Epithelial cell of proximal tubule (primary cell): ENCODE data around the gene ENTR1. TPM values are rescaled to one million over a fixed set of nuclear protein-coding genes. Genes with fewer than 3 reads are reported as not detected.

Source experiments
- DNase-seq: peaks from one replicate; pipeline ENCODE4 v3.0.0-alpha.2; 2011; ENCODE audit warnings: low read depth
- H3K4me3 ChIP-seq: 2 replicates; pipeline ENCODE4 v1.5.1; 2011; ENCODE audit warnings: low read depth, mild to moderate bottlenecking, low read length
- CTCF ChIP-seq: conservative IDR thresholded peaks from 2 replicates; pipeline ENCODE4 v1.5.1; 2012; ENCODE audit warnings: low read depth, mild to moderate bottlenecking, low read length
- total RNA-seq: library from RNA; depleted of rRNA; stranded (reverse); fragments of >200 nt; gene quantifications from 2 replicates; pipeline ENCODE4 v1.2.3, GENCODE V29; 2015

The ENTR1 gene
- total RNA-seq, 1 donor from 2014 or later = 57.5 TPM

GRCh38 chr9:136361047-136361753 lies 49.2 kb downstream of the ENTR1 start:
- no peak overlapping the region for H3K4me3 ChIP-seq
- no peak for DNase-seq
- no peak for TF ChIP-seq CTCF

GRCh38 chr9:136359774-136360718 lies 50.4 kb downstream of the ENTR1 start:
- H3K4me3 ChIP-seq = no peak overlapping the region
- no peak for TF ChIP-seq CTCF
- DNase-seq = no peak

GRCh38 chr9:136358888-136359287 lies 51.5 kb downstream of the ENTR1 start:
- no peak overlapping the region for H3K4me3 ChIP-seq
- no peak for TF ChIP-seq CTCF
- DNase-seq = no peak

GRCh38 chr9:136358016-136358415 lies 52.4 kb downstream of the ENTR1 start:
- TF ChIP-seq CTCF = no peak
- DNase-seq = no peak
- H3K4me3 ChIP-seq = no peak overlapping the region

- no peak for TF ChIP-seq CTCF
- DNase-seq = no peak
- H3K4me3 ChIP-seq = no peak overlapping the region
These were observed 53.1 kb downstream of the ENTR1 start for GRCh38 chr9:136357202-136357725.

GRCh38 chr9:136355616-136356557 lies 54.5 kb downstream of the ENTR1 start:
- no peak overlapping the region for H3K4me3 ChIP-seq
- no peak for TF ChIP-seq CTCF
- no peak for DNase-seq
